Lower leg skin (tissue), 4 donors: ENCODE data around the gene GMPPB. TPM values are rescaled to one million over a fixed set of nuclear protein-coding genes. Genes with fewer than 3 reads are reported as not detected.

ENCODE experiments used
- DNase-seq, 2 donors: peaks; one replicate each; pipeline ENCODE4 v3.0.0-alpha.2; 2019; ENCODE audit warnings: low spot score in 2 of 2
- H3K4me3 ChIP-seq: fragments of 200-600 bp; sonication (generic); 2 replicates; pipeline ENCODE4 v1.5.1; 2017; ENCODE audit warnings: mild to moderate bottlenecking, low read depth; ENCODE audit not compliant: poor library complexity, severe bottlenecking
- CTCF ChIP-seq, 3 donors: fragments of 450-650 bp; IDR thresholded peaks; one replicate each; pipeline ENCODE4 v1.5.1; 2016; ENCODE audit warnings: antibody characterized with exemption in 3 of 3, mild to moderate bottlenecking in 3 of 3, moderate library complexity in 2 of 3
- POLR2A ChIP-seq, 2 donors: fragments of 450-650 bp; IDR thresholded peaks; one replicate each; pipeline ENCODE4 v1.6.1; 2016 to 2017; ENCODE audit warnings: antibody characterized with exemption in 2 of 2, mild to moderate bottlenecking in 1 of 2, moderate library complexity in 1 of 2
- WGBS, 2 donors: methylation state at CpG; one replicate each; pipeline ENCODE4 v1.1.5; 2018; 5-methylcytosine and 5-hydroxymethylcytosine counted together
- intact Hi-C: fragments of 100-400 bp; cut with DNase I; formaldehyde crosslinking; loops from one replicate; pipeline ENCODE4 v1.15.0; 2023; ENCODE audit warnings: low total_unique reads
- total RNA-seq, 4 donors: library from RNA; depleted of rRNA; stranded (reverse); fragments of >200 nt; gene quantifications; one replicate each; pipeline ENCODE4 v1.1.0, GENCODE V29; 2016

The GMPPB gene
- total RNA-seq, 4 donors from 2014 or later = 10.1 to 27.6 (median 18.2) TPM

GRCh38 chr3:49715611-49716121 lies 8.1 kb downstream of the GMPPB start:
- H3K4me3 ChIP-seq = no peak overlapping the region
- intact Hi-C loops = no loop called here
- TF ChIP-seq CTCF (IDR thresholded peaks at IDR 0.05) = no peak
- no peak for TF ChIP-seq POLR2A (IDR thresholded peaks at IDR 0.05)
- WGBS, 2 donors = 92 to 93% methylated on average over 6 to 13 of the region's 13 CpGs
- DNase-seq = no peak

DNA sequence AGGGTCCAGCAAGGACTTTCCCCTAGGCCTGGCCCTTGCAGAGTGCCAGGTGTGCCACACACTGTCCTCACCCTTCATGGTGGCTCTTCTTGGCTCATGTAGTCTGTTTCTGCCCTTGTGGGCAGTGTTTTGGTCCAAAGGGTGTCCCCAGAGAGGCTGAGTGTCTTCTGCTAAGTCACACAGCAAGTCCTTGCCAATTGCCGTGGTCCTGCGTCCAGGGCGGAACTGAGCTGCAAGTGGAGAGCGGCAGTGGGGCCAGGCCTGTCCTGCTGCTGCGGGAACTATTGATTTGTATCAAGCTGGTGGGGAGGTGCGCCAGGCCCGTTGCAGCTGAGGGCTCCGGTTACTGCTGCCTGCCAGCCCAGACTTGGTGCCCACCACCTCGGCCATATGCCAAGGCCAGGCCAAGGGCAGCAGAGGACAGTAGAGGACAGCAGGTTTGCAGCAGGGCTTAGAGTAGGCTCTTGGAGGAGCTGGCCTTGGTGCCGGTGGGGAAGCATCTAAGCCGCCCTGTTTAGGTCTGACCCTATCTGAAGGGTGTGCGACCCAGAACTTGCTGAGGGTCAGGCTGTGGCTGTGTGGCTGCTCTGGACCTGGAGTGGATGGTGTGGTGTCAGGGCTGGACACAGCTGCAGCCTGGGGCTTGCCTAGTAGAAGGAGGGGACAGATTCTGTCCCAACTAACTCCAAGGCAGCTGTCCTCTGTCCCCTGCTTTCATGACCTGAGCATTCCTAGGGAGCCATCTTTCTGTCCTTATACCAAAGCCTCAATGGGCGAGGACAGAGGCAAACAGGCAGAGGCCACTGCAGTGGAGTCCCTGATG lies 8.8 kb downstream of the GMPPB start:
- WGBS, 2 donors = 90 to 92% methylated on average over 12 to 13 of the region's 13 CpGs

DNA sequence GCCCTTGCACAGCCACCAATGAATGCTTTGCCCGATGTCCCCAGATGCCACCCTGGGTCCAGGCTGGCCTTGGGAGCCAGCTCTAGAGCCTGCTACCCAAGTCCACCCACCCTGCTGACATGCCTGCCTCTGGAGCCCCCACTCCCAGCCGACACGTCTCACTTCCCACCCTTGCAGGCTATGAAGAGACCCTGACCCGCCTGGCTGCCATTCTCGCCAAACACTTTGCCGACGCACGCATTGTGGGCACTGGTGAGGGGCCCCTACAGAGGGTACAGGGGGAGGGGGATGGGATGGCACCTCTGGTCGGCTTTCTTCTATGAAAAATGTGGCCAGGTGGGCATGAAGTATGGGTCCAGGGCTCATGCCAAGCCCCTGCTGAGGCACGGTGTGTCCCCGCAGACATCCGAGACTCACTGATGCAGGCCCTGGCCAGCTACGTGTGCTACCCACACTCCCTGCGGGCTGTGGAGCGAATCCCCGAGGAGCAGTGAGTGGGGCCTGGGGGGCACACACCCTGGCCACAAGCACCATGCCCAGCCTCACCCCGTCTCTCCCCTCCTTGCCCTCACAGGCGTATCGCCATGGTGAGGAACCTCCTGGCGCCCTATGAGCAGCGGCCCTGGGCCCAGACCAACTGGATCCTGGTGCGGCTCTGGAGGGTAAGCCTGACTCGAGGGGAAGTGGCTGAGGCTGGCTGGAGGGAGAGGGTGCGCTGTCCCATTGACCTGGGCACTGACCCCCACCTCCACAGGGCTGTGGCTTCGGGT lies 10.2 kb downstream of the GMPPB start:
- intact Hi-C loops = no loop called here
- 90 to 91% methylated on average over 21 to 23 of the region's 25 CpGs for WGBS, 2 donors
- TF ChIP-seq POLR2A (IDR thresholded peaks at IDR 0.05) = no peak
- DNase-seq = no peak
- no peak overlapping the region for H3K4me3 ChIP-seq

More for the DNA sequence above, 8.8 kb downstream of the GMPPB start:
- intact Hi-C loops = no loop called here
- DNase-seq = no peak
- no peak for TF ChIP-seq POLR2A (IDR thresholded peaks at IDR 0.05)
- TF ChIP-seq CTCF (IDR thresholded peaks at IDR 0.05) = no peak
- no peak overlapping the region for H3K4me3 ChIP-seq

- intact Hi-C loops = no loop called here
- H3K4me3 ChIP-seq = no peak overlapping the region
- WGBS, 2 donors = 67 to 73% methylated on average over 5 to 7 of the region's 7 CpGs
- no peak for TF ChIP-seq CTCF (IDR thresholded peaks at IDR 0.05)
- TF ChIP-seq POLR2A (IDR thresholded peaks at IDR 0.05) = no peak
- no peak for DNase-seq
Observed at GRCh38 chr3:49712631-49713317, 11.0 kb downstream of the GMPPB start.

- DNase-seq = no peak
- H3K4me3 ChIP-seq = no peak overlapping the region
- 94 to 96% methylated on average over 11 of the region's 11 CpGs for WGBS, 2 donors
- TF ChIP-seq CTCF (IDR thresholded peaks at IDR 0.05) = no peak
- TF ChIP-seq POLR2A (IDR thresholded peaks at IDR 0.05) = no peak
- intact Hi-C loops = no loop called here
Observed at GRCh38 chr3:49712166-49712565, 11.6 kb downstream of the GMPPB start.
